ENCODE measurements around the gene FAF1.

- TF ChIP-seq, protein P1, sequence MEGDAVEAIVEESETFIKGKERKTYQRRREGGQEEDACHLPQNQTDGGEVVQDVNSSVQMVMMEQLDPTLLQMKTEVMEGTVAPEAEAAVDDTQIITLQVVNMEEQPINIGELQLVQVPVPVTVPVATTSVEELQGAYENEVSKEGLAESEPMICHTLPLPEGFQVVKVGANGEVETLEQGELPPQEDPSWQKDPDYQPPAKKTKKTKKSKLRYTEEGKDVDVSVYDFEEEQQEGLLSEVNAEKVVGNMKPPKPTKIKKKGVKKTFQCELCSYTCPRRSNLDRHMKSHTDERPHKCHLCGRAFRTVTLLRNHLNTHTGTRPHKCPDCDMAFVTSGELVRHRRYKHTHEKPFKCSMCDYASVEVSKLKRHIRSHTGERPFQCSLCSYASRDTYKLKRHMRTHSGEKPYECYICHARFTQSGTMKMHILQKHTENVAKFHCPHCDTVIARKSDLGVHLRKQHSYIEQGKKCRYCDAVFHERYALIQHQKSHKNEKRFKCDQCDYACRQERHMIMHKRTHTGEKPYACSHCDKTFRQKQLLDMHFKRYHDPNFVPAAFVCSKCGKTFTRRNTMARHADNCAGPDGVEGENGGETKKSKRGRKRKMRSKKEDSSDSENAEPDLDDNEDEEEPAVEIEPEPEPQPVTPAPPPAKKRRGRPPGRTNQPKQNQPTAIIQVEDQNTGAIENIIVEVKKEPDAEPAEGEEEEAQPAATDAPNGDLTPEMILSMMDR (IDR thresholded peaks at IDR 0.05; ENCODE audit: control extremely low read depth in 1 of 3, insufficient read depth in 1 of 3, low read depth in 1 of 3, low read length in 3 of 3): no peak
- TF ChIP-seq POLR2A (IDR thresholded peaks at IDR 0.05; ENCODE audit: control extremely low read depth in 1 of 2, low read depth in 2 of 2, low read length in 2 of 2) (no peak), EP300 (IDR thresholded peaks at IDR 0.05; ENCODE audit: borderline replicate concordance in 1 of 2, low read depth in 2 of 2, low read length in 2 of 2) (no peak), GABPA (IDR thresholded peaks at IDR 0.05; ENCODE audit: borderline replicate concordance, insufficient read depth, low read length) (no peak)
Measured at GRCh38 chr1:50667710-50668356, 292.2 kb downstream of the FAF1 start.

Measured in H1 (cell line).